ENCODE data around the gene ADGRG3. TPM values are rescaled to one million over a fixed set of nuclear protein-coding genes. Genes with fewer than 3 reads are reported as not detected.

ADGRG3 gene
- total RNA-seq, 4 donors from 2014 or later: 2.3 to 17.7 (median 4.4) TPM

DNA sequence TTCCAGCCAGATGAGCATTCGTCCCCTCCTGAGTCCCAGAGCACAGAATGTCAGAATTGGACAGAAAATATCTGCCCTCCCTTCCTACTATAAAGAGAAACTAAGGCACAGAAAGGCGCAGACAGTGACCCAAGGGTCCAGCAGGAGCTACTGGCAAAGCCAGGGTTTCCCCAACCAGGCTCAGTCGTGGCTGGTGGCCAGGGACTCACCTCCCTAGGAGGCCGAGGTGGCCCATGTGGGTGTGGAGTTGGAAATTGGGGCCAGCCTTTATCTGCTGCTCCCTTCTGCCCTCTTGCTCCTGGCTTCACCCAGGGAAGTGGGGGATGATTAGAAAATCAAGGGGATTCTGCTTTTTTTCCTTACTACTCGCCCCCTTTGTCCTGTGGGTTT, 27.6 kb downstream of the ADGRG3 start:
- no peak for DNase-seq (ENCODE audit: low spot score)
- TF ChIP-seq CTCF (IDR thresholded peaks at IDR 0.05): no peak
- no peak for ATAC-seq (ENCODE audit: low FRiP score)

- no peak for DNase-seq (ENCODE audit: low spot score)
- no peak for ATAC-seq (ENCODE audit: low FRiP score)
- TF ChIP-seq CTCF (IDR thresholded peaks at IDR 0.05): no peak
These were observed 28.1 kb downstream of the ADGRG3 start for GRCh38 chr16:57696240-57696639.

DNA sequence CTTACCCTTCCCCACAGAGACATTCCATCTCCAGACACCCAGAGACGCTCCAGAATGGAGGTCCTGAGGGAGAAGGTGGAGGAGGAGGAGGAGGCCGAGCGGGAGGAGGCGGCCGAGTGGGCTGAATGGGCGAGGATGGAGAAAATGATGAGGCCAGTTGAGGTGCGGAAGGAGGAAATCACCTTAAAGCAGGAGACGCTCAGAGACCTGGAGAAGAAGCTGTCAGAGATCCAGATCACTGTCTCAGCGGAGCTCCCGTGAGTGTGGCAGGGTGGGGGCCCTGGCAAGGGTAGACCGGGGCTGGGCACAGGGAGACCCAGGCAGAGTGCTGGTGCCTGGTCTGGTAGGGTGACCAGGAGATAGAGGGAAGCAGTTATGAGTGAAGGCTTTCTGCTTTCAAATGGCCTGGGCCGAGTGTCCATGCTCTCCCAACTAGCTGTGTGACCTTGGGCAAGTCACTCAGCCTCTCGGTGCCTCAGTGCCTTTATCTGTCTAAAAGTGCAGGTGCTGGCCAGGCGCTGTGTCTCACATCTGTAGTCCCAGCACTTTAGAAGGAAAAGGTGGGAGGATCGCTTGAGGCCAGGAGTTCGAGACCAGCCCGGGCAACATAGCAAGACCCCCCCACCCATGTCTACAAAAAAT, 29.9 kb downstream of the ADGRG3 start:
- no peak for ATAC-seq (ENCODE audit: low FRiP score)
- DNase-seq (ENCODE audit: low spot score): no peak
- TF ChIP-seq CTCF (IDR thresholded peaks at IDR 0.05): no peak

DNA sequence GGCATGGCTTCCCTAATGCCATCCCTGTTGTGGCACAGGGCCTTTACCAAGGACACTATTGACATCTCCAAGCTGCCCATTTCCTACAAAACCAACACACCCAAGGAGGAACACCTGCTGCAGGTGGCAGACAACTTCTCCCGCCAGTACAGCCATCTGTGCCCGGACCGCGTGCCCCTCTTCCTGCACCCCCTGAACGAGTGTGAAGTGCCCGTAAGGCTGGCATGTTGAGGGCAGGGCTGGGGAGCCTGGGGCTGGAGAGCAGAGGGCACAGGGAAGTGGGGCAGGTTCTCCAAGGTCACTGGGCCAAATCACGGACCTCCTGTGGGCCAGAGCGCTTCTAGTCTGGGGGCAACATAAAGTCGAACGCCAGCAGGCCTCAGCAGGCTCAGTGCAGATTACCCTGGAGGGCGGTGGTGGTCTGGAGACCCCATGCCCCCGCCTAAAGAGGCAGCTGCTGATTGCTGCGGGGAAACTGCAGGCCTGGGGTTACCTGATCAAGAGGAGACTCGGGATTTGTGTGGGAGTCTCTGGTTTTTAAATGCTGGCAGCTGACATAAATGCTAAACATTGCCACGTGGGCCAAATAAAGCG, 30.8 kb downstream of the ADGRG3 start:
- TF ChIP-seq CTCF (IDR thresholded peaks at IDR 0.05): no peak
- DNase-seq (ENCODE audit: low spot score) (no peak), ATAC-seq (ENCODE audit: low FRiP score) (no peak)

GRCh38 chr16:57699481-57699880, 31.4 kb downstream of the ADGRG3 start:
- ATAC-seq (ENCODE audit: low FRiP score) (no peak), DNase-seq (ENCODE audit: low spot score) (no peak)
- no peak for TF ChIP-seq CTCF (IDR thresholded peaks at IDR 0.05)

DNA sequence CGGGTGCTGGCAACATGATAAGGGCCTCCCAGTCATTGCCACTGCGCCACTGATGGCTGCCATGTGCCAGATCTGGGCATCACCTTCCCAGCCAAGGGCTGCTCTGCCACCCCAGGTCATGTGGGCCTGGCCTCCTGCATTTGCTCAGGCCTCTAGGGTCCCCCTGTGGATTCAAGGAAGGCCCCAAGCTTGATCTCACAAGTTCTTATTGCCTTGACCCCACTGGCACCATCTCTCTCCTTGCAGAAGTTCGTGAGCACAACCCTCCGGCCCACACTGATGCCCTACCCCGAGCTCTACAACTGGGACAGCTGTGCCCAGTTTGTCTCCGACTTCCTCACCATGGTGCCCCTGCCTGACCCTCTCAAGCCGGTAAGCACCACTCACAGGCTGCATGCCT, 31.8 kb downstream of the ADGRG3 start:
- no peak for DNase-seq (ENCODE audit: low spot score)
- no peak for ATAC-seq (ENCODE audit: low FRiP score)
- TF ChIP-seq CTCF (IDR thresholded peaks at IDR 0.05): no peak
